22Rv1 (cell line): ENCODE data around the gene RGS21.

Experiments
- CTCF ChIP-seq: fragments of 450-650 bp; IDR thresholded peaks from 2 replicates; pipeline ENCODE4 v1.5.1; 2017; ENCODE audit warnings: mild to moderate bottlenecking
- ZFX ChIP-seq: fragments of 450-650 bp; IDR thresholded peaks from 2 replicates; pipeline ENCODE4 v1.6.1; 2017; ENCODE audit warnings: antibody characterized with exemption, borderline replicate concordance

GRCh38 chr1:192316942-192317450 lies at the start of gene RGS21:
- TF ChIP-seq CTCF: no peak
- TF ChIP-seq ZFX: no peak
